ENCODE data around the gene SPOCK1. TPM values are rescaled to one million over a fixed set of nuclear protein-coding genes. Genes with fewer than 3 reads are reported as not detected.

The SPOCK1 gene
- total and polyA plus RNA-seq, 4 donors, result 0.07 to 0.18 (median 0.17) TPM; not detected in 1

DNA sequence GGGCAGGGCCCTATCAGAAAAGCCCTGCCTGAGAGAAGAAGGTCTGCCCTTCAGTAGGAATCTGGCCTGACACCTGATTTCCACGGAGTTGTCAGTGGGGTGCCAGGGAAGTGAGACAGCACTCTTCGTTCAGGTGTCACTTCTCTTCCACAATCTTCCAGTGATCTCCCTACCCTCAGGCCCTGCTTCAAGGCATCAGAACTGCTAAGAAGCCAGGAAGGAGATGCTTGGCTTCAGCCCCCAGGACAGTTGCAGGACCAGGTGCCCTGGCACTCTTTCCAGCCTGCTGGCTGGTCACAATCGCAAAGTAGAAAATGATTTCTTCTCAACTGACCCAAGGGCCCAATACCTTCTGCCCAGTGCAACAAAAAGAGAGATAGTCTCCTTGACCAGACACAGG, 50.3 kb downstream of the SPOCK1 start:
- H3K36me3 ChIP-seq (ENCODE audit: control insufficient read depth in 4 of 4, insufficient read depth in 3 of 4, low read depth in 1 of 4, low read length in 3 of 4), result no peaks in the 10 kb centered on the region
- H3K9me3 ChIP-seq (ENCODE audit: control insufficient read depth in 4 of 4, low read length in 3 of 4), result no peaks in the 10 kb centered on the region
- H3K4me1 ChIP-seq (ENCODE audit: control insufficient read depth in 4 of 4, insufficient read depth in 4 of 4, low read length in 3 of 4), result no peaks in the 10 kb centered on the region
- H3K9ac ChIP-seq (ENCODE audit: low read depth in 1 of 2, low read length in 2 of 2), result no peak overlapping the region
- WGBS, result 38% methylated on average over 3 of the region's 3 CpGs
- TF ChIP-seq, protein P1, sequence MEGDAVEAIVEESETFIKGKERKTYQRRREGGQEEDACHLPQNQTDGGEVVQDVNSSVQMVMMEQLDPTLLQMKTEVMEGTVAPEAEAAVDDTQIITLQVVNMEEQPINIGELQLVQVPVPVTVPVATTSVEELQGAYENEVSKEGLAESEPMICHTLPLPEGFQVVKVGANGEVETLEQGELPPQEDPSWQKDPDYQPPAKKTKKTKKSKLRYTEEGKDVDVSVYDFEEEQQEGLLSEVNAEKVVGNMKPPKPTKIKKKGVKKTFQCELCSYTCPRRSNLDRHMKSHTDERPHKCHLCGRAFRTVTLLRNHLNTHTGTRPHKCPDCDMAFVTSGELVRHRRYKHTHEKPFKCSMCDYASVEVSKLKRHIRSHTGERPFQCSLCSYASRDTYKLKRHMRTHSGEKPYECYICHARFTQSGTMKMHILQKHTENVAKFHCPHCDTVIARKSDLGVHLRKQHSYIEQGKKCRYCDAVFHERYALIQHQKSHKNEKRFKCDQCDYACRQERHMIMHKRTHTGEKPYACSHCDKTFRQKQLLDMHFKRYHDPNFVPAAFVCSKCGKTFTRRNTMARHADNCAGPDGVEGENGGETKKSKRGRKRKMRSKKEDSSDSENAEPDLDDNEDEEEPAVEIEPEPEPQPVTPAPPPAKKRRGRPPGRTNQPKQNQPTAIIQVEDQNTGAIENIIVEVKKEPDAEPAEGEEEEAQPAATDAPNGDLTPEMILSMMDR (IDR thresholded peaks at IDR 0.05; ENCODE audit: low read depth, low read length, missing input control), result no peak
- no peak for TF ChIP-seq YY1 (IDR thresholded peaks at IDR 0.05)
- TF ChIP-seq FOXA2 (IDR thresholded peaks at IDR 0.05), result no peak
- no peak for TF ChIP-seq FOXA1 (IDR thresholded peaks at IDR 0.05)
- TF ChIP-seq, protein P2, sequence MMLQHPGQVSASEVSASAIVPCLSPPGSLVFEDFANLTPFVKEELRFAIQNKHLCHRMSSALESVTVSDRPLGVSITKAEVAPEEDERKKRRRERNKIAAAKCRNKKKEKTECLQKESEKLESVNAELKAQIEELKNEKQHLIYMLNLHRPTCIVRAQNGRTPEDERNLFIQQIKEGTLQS (IDR thresholded peaks at IDR 0.05), result no peak
- no peak for TF ChIP-seq RXRA (IDR thresholded peaks at IDR 0.05)
- TF ChIP-seq, protein P3, sequence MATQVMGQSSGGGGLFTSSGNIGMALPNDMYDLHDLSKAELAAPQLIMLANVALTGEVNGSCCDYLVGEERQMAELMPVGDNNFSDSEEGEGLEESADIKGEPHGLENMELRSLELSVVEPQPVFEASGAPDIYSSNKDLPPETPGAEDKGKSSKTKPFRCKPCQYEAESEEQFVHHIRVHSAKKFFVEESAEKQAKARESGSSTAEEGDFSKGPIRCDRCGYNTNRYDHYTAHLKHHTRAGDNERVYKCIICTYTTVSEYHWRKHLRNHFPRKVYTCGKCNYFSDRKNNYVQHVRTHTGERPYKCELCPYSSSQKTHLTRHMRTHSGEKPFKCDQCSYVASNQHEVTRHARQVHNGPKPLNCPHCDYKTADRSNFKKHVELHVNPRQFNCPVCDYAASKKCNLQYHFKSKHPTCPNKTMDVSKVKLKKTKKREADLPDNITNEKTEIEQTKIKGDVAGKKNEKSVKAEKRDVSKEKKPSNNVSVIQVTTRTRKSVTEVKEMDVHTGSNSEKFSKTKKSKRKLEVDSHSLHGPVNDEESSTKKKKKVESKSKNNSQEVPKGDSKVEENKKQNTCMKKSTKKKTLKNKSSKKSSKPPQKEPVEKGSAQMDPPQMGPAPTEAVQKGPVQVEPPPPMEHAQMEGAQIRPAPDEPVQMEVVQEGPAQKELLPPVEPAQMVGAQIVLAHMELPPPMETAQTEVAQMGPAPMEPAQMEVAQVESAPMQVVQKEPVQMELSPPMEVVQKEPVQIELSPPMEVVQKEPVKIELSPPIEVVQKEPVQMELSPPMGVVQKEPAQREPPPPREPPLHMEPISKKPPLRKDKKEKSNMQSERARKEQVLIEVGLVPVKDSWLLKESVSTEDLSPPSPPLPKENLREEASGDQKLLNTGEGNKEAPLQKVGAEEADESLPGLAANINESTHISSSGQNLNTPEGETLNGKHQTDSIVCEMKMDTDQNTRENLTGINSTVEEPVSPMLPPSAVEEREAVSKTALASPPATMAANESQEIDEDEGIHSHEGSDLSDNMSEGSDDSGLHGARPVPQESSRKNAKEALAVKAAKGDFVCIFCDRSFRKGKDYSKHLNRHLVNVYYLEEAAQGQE (IDR thresholded peaks at IDR 0.05), result no peak
- TF ChIP-seq GABPA (IDR thresholded peaks at IDR 0.05 in 1 of 2, conservative IDR thresholded peaks at IDR 0.05 in 1 of 2), result no peak
- no peak overlapping the region for H3K27ac ChIP-seq (ENCODE audit: low read depth in 1 of 2, low read length in 2 of 2)
- no peak for DNase-seq (ENCODE audit: low spot score)
- no peak overlapping the region for H3K4me3 ChIP-seq (ENCODE audit: low read depth in 1 of 3, low read length in 3 of 3)
- H3K27me3 ChIP-seq (ENCODE audit: control insufficient read depth in 4 of 4, insufficient read depth in 4 of 4, low read length in 3 of 4), result peaks cover 0 to 2% (median 0%) of the 10 kb centered on the region in 4 donors

GRCh38 chr5:137446615-137447014, 52.5 kb downstream of the SPOCK1 start:
- H3K4me1 ChIP-seq (ENCODE audit: control insufficient read depth in 4 of 4, insufficient read depth in 4 of 4, low read length in 3 of 4), result no peaks in the 10 kb centered on the region
- H3K27me3 ChIP-seq (ENCODE audit: control insufficient read depth in 4 of 4, insufficient read depth in 4 of 4, low read length in 3 of 4), result peaks cover 0 to 2% (median under 1%) of the 10 kb centered on the region in 4 donors
- no peak for TF ChIP-seq HNF4G (IDR thresholded peaks at IDR 0.05)
- TF ChIP-seq ZBTB33 (IDR thresholded peaks at IDR 0.05), result no peak
- no peak for TF ChIP-seq EGR1 (IDR thresholded peaks at IDR 0.05; ENCODE audit: low read depth in 2 of 2)
- TF ChIP-seq FOXA1 (IDR thresholded peaks at IDR 0.05), result no peak
- TF ChIP-seq RXRA (IDR thresholded peaks at IDR 0.05), result no peak
- TF ChIP-seq NR2F2 (IDR thresholded peaks at IDR 0.05), result no peak
- no peak for TF ChIP-seq MAX (IDR thresholded peaks at IDR 0.05)
- TF ChIP-seq, protein P1 (IDR thresholded peaks at IDR 0.05; ENCODE audit: low read depth, low read length, missing input control), result no peak
- no peak for TF ChIP-seq SP1 (IDR thresholded peaks at IDR 0.05)
- no peak for TF ChIP-seq TAF1 (conservative IDR thresholded peaks at IDR 0.05)
- TF ChIP-seq FOXA2 (IDR thresholded peaks at IDR 0.05), result no peak
- TF ChIP-seq, protein P3 (IDR thresholded peaks at IDR 0.05), result no peak
- TF ChIP-seq YY1 (IDR thresholded peaks at IDR 0.05), result no peak
- TF ChIP-seq, protein P2 (IDR thresholded peaks at IDR 0.05), result no peak
- no peak for TF ChIP-seq JUND (IDR thresholded peaks at IDR 0.05)
- TF ChIP-seq HNF4A (conservative IDR thresholded peaks at IDR 0.05), result no peak
- no peak for TF ChIP-seq RAD21 (IDR thresholded peaks at IDR 0.05)
- no peaks in the 10 kb centered on the region for H3K36me3 ChIP-seq (ENCODE audit: control insufficient read depth in 4 of 4, insufficient read depth in 3 of 4, low read depth in 1 of 4, low read length in 3 of 4)
- WGBS, result 71% methylated on average over 4 of the region's 4 CpGs
- H3K4me3 ChIP-seq (ENCODE audit: low read depth in 1 of 3, low read length in 3 of 3), result no peak overlapping the region
- no peak for DNase-seq (ENCODE audit: low spot score)
- no peak overlapping the region for H3K9ac ChIP-seq (ENCODE audit: low read depth in 1 of 2, low read length in 2 of 2)
- no peaks in the 10 kb centered on the region for H3K9me3 ChIP-seq (ENCODE audit: control insufficient read depth in 4 of 4, low read length in 3 of 4)
- no peak overlapping the region for H3K27ac ChIP-seq (ENCODE audit: low read depth in 1 of 2, low read length in 2 of 2)
